Measurements from ENCODE around the gene PPP1R12C.

PPP1R12C gene

GRCh38 chr19:55095260-55096060 lies 22.0 kb downstream of the PPP1R12C start:
- H3K27ac ChIP-seq = no peak overlapping the region
- TF ChIP-seq CTCF (conservative IDR thresholded peaks at IDR 0.05) = no peak

- TF ChIP-seq CTCF (conservative IDR thresholded peaks at IDR 0.05) = no peak
- no peak overlapping the region for H3K27ac ChIP-seq
Measured at GRCh38 chr19:55094456-55095259, 22.8 kb downstream of the PPP1R12C start.

GRCh38 chr19:55092423-55093318 lies 24.8 kb downstream of the PPP1R12C start:
- TF ChIP-seq CTCF (conservative IDR thresholded peaks at IDR 0.05) = no peak
- no peak overlapping the region for H3K27ac ChIP-seq

- no peak for TF ChIP-seq CTCF (conservative IDR thresholded peaks at IDR 0.05)
- H3K27ac ChIP-seq = no peak overlapping the region
Measured at GRCh38 chr19:55091955-55092354, 25.5 kb downstream of the PPP1R12C start.

- no peak overlapping the region for H3K27ac ChIP-seq
- no peak for TF ChIP-seq CTCF (conservative IDR thresholded peaks at IDR 0.05)
Measured at GRCh38 chr19:55091126-55091910, 26.1 kb downstream of the PPP1R12C start.

- no peak overlapping the region for H3K27ac ChIP-seq
- no peak for TF ChIP-seq CTCF (conservative IDR thresholded peaks at IDR 0.05)
Measured at GRCh38 chr19:55090564-55090963, 26.9 kb downstream of the PPP1R12C start.

All from VCaP (cell line).